Measurements from ENCODE around the gene ZNRD2. TPM values are rescaled to one million over a fixed set of nuclear protein-coding genes. Genes with fewer than 3 reads are reported as not detected.

Gene ZNRD2
- total RNA-seq, 1 experiment from 2014 or later = 70.9 TPM

GRCh38 chr11:65611758-65612603, 41.7 kb downstream of the ZNRD2 start:
- Mint-ChIP-seq H3K27ac (peak overlapping the region; percentile 93; the same call in 1 of the 2 replicates), H3K9me3 (no peaks in the 10 kb centered on the region), H3K36me3 (peaks cover 9% of the 10 kb centered on the region), H3K27me3 (ENCODE audit: low read depth) (no peaks in the 10 kb centered on the region; the same call in none of the 2 replicates), H3K4me1 (peaks cover 30% of the 10 kb centered on the region), H3K4me3 (peak overlapping the region; percentile 91)
- POLR2A ChIA-PET = interaction anchor here (0.9 kb wide), 1 partner anchor 51 kb away, joined by 3 read pairs; no protein-coding TSS in a partner anchor
- no peak for ATAC-seq
- no peak for DNase-seq (ENCODE audit: low spot score)
- TF ChIP-seq PRDM15 (CRISPR knock-in tag; IDR thresholded peaks at IDR 0.05) = no peak
- no peak for TF ChIP-seq SP1 (CRISPR knock-in tag; conservative IDR thresholded peaks at IDR 0.05)
- no peak for TF ChIP-seq SMAD3 (CRISPR knock-in tag; IDR thresholded peaks at IDR 0.05; ENCODE audit: borderline replicate concordance)
- no peak for TF ChIP-seq ZBTB43 (CRISPR knock-in tag; IDR thresholded peaks at IDR 0.05)
- TF ChIP-seq NFYB (CRISPR knock-in tag; conservative IDR thresholded peaks at IDR 0.05; ENCODE audit: low read depth) = no peak
- TF ChIP-seq ZSCAN18 (CRISPR knock-in tag; IDR thresholded peaks at IDR 0.05) = no peak
- no peak for TF ChIP-seq CBFB (CRISPR knock-in tag; IDR thresholded peaks at IDR 0.05; ENCODE audit: low read depth)
- TF ChIP-seq ZNF232 (CRISPR knock-in tag; IDR thresholded peaks at IDR 0.05) = no peak
- TF ChIP-seq TCF7 (CRISPR knock-in tag; IDR thresholded peaks at IDR 0.05; ENCODE audit: low read depth) = no peak
- no peak for TF ChIP-seq IRF2 (CRISPR knock-in tag; IDR thresholded peaks at IDR 0.05; ENCODE audit: borderline replicate concordance, low read depth)
- no peak for TF ChIP-seq ZNF416 (CRISPR knock-in tag; IDR thresholded peaks at IDR 0.05)
- TF ChIP-seq MAX (CRISPR knock-in tag; IDR thresholded peaks at IDR 0.05) = no peak
- TF ChIP-seq ZNF512 (CRISPR knock-in tag; IDR thresholded peaks at IDR 0.05; ENCODE audit: borderline replicate concordance) = no peak
- no peak for TF ChIP-seq USF1 (CRISPR knock-in tag; IDR thresholded peaks at IDR 0.05)
- TF ChIP-seq NR2C2 (CRISPR knock-in tag; IDR thresholded peaks at IDR 0.05) = no peak
- no peak for TF ChIP-seq MLX (CRISPR knock-in tag; IDR thresholded peaks at IDR 0.05)
- CTCF ChIA-PET = interaction anchor here (1.2 to 16.2 kb wide), 3 partner anchors 21 to 71 kb away, joined by 3 to 311 read pairs (median 3); partner anchors contain the start of gene KCNK7
